22Rv1 (cell line): ENCODE results near the gene FAM83D.

ENCODE experiments used
- ZFX ChIP-seq: fragments of 450-650 bp; IDR thresholded peaks from 2 replicates; pipeline ENCODE4 v1.6.1; 2017; ENCODE audit warnings: antibody characterized with exemption, borderline replicate concordance
- TF ChIP-seq, protein P1 (sequence below): fragments of 450-650 bp; IDR thresholded peaks from 2 replicates; pipeline ENCODE4 v1.5.1; 2017; ENCODE audit warnings: mild to moderate bottlenecking

DNA sequence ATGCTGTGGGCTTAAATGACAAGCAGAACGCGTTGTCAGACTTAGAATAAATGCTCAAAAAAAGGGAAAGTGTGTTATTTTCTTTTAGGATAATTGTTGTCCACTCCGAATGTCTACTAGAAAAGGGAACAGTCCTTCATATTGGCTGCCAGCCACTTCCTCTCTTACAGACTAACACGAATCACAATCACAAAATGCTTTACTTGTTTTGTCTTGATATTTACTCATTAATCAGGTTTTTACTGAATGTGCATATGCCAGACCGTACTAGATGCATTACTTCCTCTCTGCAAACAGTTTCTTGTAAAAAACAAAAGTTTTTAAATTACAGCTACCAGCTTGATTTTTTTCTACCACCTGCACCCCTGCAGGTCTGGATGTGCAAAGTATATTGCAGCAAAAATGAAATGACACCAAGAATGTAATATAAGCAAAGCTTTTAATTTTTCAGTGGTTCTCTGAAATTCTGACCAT lies 36.7 kb downstream of the FAM83D start:
- TF ChIP-seq, protein P1, sequence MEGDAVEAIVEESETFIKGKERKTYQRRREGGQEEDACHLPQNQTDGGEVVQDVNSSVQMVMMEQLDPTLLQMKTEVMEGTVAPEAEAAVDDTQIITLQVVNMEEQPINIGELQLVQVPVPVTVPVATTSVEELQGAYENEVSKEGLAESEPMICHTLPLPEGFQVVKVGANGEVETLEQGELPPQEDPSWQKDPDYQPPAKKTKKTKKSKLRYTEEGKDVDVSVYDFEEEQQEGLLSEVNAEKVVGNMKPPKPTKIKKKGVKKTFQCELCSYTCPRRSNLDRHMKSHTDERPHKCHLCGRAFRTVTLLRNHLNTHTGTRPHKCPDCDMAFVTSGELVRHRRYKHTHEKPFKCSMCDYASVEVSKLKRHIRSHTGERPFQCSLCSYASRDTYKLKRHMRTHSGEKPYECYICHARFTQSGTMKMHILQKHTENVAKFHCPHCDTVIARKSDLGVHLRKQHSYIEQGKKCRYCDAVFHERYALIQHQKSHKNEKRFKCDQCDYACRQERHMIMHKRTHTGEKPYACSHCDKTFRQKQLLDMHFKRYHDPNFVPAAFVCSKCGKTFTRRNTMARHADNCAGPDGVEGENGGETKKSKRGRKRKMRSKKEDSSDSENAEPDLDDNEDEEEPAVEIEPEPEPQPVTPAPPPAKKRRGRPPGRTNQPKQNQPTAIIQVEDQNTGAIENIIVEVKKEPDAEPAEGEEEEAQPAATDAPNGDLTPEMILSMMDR, result no peak
- TF ChIP-seq ZFX, result no peak
